ENCODE data around the gene NEU1. TPM values are rescaled to one million over a fixed set of nuclear protein-coding genes. Genes with fewer than 3 reads are reported as not detected.

The NEU1 gene
- total RNA-seq, 2 experiments from 2014 or later, result 5.5 to 13.4 TPM

DNA sequence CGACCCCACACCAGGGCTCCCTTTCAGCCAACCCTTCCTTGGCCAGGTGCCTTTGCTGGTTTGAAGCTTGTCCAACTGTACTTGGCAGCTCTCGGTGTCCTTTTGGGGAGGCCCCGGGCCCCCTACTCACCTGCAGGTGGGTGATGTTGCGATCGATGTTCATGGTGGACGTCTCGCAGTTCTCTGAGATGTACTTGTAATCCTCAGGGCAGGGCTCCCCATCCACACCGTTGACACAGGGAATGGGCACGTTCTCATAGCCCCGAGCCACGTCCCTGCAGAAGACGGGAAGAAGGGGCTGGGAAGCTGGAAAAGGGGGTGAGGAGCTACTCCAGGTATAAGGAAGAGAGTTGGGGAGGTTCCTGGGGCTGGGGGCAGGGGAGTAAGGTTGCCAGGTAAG is 21.1 kb upstream of the NEU1 start:
- intact Hi-C loops (cut with micrococcal nuclease; ENCODE audit: unreplicated experiment), result no loop called here
- TF ChIP-seq, protein P1, sequence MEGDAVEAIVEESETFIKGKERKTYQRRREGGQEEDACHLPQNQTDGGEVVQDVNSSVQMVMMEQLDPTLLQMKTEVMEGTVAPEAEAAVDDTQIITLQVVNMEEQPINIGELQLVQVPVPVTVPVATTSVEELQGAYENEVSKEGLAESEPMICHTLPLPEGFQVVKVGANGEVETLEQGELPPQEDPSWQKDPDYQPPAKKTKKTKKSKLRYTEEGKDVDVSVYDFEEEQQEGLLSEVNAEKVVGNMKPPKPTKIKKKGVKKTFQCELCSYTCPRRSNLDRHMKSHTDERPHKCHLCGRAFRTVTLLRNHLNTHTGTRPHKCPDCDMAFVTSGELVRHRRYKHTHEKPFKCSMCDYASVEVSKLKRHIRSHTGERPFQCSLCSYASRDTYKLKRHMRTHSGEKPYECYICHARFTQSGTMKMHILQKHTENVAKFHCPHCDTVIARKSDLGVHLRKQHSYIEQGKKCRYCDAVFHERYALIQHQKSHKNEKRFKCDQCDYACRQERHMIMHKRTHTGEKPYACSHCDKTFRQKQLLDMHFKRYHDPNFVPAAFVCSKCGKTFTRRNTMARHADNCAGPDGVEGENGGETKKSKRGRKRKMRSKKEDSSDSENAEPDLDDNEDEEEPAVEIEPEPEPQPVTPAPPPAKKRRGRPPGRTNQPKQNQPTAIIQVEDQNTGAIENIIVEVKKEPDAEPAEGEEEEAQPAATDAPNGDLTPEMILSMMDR (conservative IDR thresholded peaks at IDR 0.05; ENCODE audit: low read length), result no peak
- no peak for TF ChIP-seq EZH2phosphoT487 (IDR thresholded peaks at IDR 0.05; ENCODE audit: borderline replicate concordance, low read depth, low read length)
- H3K4me2 ChIP-seq (ENCODE audit: low read length), result no peak overlapping the region
- no peaks in the 10 kb centered on the region for H3K4me1 ChIP-seq (ENCODE audit: insufficient read depth, low read length, poor library complexity, severe bottlenecking)
- H3K36me3 ChIP-seq (ENCODE audit: insufficient read depth, low read length), result peaks cover 89% of the 10 kb centered on the region
- ChIA-PET POLR2A (interaction anchor here (0.6 kb wide), 2 partner anchors 27 to 206 kb away, joined by 3 read pairs; no protein-coding TSS in a partner anchor), CTCF (ENCODE audit: unreplicated experiment) (no interaction called here)
- H3K9me3 ChIP-seq (ENCODE audit: low read length), result no peaks in the 10 kb centered on the region
- H4K20me1 ChIP-seq (ENCODE audit: insufficient read depth, low read length), result no peaks in the 10 kb centered on the region
- no peaks in the 10 kb centered on the region for H3K9me2 ChIP-seq (ENCODE audit: insufficient read depth, low read length)
- no peak overlapping the region for H3K4me3 ChIP-seq (ENCODE audit: low read depth, low read length, poor library complexity, severe bottlenecking)
- BruUV-seq (replicated peaks), result no TSS peak
- DNase-seq (ENCODE audit: low spot score), result no peak
- no peaks in the 10 kb centered on the region for H3K79me2 ChIP-seq (ENCODE audit: insufficient read depth, low read depth, low read length)
- no peak overlapping the region for H3K27ac ChIP-seq (ENCODE audit: low read depth, low read length, poor library complexity, severe bottlenecking)
- H2AFZ ChIP-seq (ENCODE audit: low read length), result no peak overlapping the region

DNA sequence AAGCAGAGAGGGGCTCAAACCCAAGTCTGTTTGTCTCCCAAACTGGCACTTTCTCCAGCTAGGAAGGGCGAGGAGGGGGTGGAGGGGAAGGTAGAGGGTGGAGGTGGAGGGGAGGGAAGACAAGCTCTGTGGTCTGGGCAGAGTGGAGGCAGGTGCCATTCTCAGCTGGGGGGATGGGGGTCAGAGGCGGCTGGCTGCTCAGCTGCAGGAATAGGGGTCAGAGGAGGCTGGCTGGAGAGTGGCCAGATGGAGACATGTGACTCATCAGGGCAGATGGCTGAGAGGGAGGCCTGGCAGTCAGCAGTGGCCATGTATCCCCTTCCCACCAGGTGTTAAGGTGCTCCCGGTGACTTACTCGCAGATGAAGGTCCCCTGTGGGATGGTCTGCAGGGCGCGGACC is 19.7 kb upstream of the NEU1 start:
- Histone ChIP-seq H2AFZ (ENCODE audit: low read length) (no peak overlapping the region), H3K36me3 (ENCODE audit: insufficient read depth, low read length) (peaks cover 76% of the 10 kb centered on the region), H3K79me2 (ENCODE audit: insufficient read depth, low read depth, low read length) (no peaks in the 10 kb centered on the region), H3K9me3 (ENCODE audit: low read length) (no peaks in the 10 kb centered on the region), H3K4me3 (ENCODE audit: low read depth, low read length, poor library complexity, severe bottlenecking) (no peak overlapping the region), H3K4me1 (ENCODE audit: insufficient read depth, low read length, poor library complexity, severe bottlenecking) (no peaks in the 10 kb centered on the region), H3K9me2 (ENCODE audit: insufficient read depth, low read length) (no peaks in the 10 kb centered on the region), H4K20me1 (ENCODE audit: insufficient read depth, low read length) (no peaks in the 10 kb centered on the region), H3K4me2 (ENCODE audit: low read length) (no peak overlapping the region), H3K27ac (ENCODE audit: low read depth, low read length, poor library complexity, severe bottlenecking) (no peak overlapping the region)
- ChIA-PET POLR2A (interaction anchor here (0.6 to 0.9 kb wide), 2 partner anchors 336 to 350 kb away, joined by 3 to 6 read pairs; partner anchors contain the start of gene ATP6V1G2), CTCF (ENCODE audit: unreplicated experiment) (no interaction called here)
- TF ChIP-seq, protein P1 (conservative IDR thresholded peaks at IDR 0.05; ENCODE audit: low read length), result no peak
- DNase-seq (ENCODE audit: low spot score), result no peak
- BruUV-seq (replicated peaks), result no TSS peak
- intact Hi-C loops (cut with micrococcal nuclease; ENCODE audit: unreplicated experiment), result no loop called here

DNA sequence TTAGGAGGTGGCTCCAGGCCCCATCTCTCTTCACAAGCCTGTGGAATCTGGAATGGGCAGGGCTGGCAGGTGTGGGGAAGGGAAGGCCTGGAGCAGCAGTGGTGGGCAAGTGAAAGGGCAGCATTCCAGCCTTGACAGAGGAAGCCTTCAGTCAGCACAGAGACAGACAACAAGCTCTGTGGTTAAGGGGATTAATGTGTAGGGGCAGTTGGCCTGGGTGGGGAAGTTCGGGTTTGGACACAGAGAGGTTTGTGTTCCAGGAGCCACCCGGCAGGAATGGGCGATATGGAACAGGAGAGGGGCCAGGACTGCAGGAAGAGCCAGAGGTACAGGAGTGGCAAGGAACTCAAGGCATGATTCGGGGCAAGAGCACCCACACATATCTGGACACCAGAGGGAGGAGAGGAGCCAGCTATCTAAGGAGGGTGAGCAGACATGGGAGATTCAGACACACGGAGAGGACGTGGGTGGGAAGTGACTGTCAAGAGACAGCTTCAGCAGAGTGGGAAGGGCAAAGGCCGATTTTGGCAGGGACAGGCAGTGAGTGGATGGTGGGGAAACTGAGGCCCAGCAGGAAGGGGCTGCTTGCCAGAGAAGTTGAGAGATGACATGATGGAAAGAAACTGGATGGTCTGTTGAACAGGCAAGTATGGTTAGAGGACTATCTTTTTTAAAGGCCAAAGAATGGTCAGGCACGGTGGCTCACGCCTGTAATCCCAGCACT is 18.7 kb upstream of the NEU1 start:
- no peaks in the 10 kb centered on the region for H4K20me1 ChIP-seq (ENCODE audit: insufficient read depth, low read length)
- no peaks in the 10 kb centered on the region for H3K4me1 ChIP-seq (ENCODE audit: insufficient read depth, low read length, poor library complexity, severe bottlenecking)
- TF ChIP-seq EZH2phosphoT487 (IDR thresholded peaks at IDR 0.05; ENCODE audit: borderline replicate concordance, low read depth, low read length), result no peak
- TF ChIP-seq, protein P1 (conservative IDR thresholded peaks at IDR 0.05; ENCODE audit: low read length), result no peak
- no peak overlapping the region for H3K4me3 ChIP-seq (ENCODE audit: low read depth, low read length, poor library complexity, severe bottlenecking)
- H3K9me2 ChIP-seq (ENCODE audit: insufficient read depth, low read length), result no peaks in the 10 kb centered on the region
- H3K4me2 ChIP-seq (ENCODE audit: low read length), result no peak overlapping the region
- ChIA-PET POLR2A (interaction anchor here (0.9 kb wide), 1 partner anchor 349 kb away, joined by 6 read pairs; no protein-coding TSS in a partner anchor), CTCF (ENCODE audit: unreplicated experiment) (no interaction called here)
- H2AFZ ChIP-seq (ENCODE audit: low read length), result no peak overlapping the region
- DNase-seq (ENCODE audit: low spot score), result no peak
- H3K79me2 ChIP-seq (ENCODE audit: insufficient read depth, low read depth, low read length), result no peaks in the 10 kb centered on the region
- no TSS peak for BruUV-seq (replicated peaks)
- intact Hi-C loops (cut with micrococcal nuclease; ENCODE audit: unreplicated experiment), result no loop called here
- peaks cover 66% of the 10 kb centered on the region for H3K36me3 ChIP-seq (ENCODE audit: insufficient read depth, low read length)
- no peaks in the 10 kb centered on the region for H3K9me3 ChIP-seq (ENCODE audit: low read length)
- H3K27ac ChIP-seq (ENCODE audit: low read depth, low read length, poor library complexity, severe bottlenecking), result no peak overlapping the region

Measured in OCI-LY7 (cell line).